Esophagus muscularis mucosa (tissue), 4 donors: ENCODE measurements around the gene TLE4. TPM values are rescaled to one million over a fixed set of nuclear protein-coding genes. Genes with fewer than 3 reads are reported as not detected.
A peak's percentile ranks its signal among the peaks of the same experiment; 100 is the strongest.

Experiments
- DNase-seq: peaks from one replicate; pipeline ENCODE4 v3.0.0-alpha.2; 2017; ENCODE audit errors: extremely low spot score
- H3K27ac ChIP-seq, 4 donors: fragments of 200-600 bp; sonication (generic); replicated peaks in 1 of 4; 1 replicate in 3 of 4; 2 replicates in 1 of 4; pipeline ENCODE4 v1.5.1; 2016 to 2019; ENCODE audit warnings: mild to moderate bottlenecking in 1 of 4
- H3K27me3 ChIP-seq, 4 donors: fragments of 200-600 bp; sonication (generic); one replicate each; pipeline versions ENCODE4 v1.5.1 to v1.6.0; 2016 to 2019
- H3K36me3 ChIP-seq, 4 donors: fragments of 200-600 bp; sonication (generic); one replicate each; pipeline ENCODE4 v1.5.1; 2016 to 2019
- H3K4me1 ChIP-seq, 4 donors: fragments of 200-600 bp; sonication (generic); one replicate each; pipeline ENCODE4 v1.5.1; 2016 to 2019
- H3K4me3 ChIP-seq, 4 donors: fragments of 200-600 bp; sonication (generic); 1 replicate in 2 of 4; 2 replicates in 2 of 4; pipeline ENCODE4 v1.5.1; 2016 to 2019; ENCODE audit warnings: mild to moderate bottlenecking in 4 of 4, moderate library complexity in 1 of 4
- H3K9me3 ChIP-seq, 4 donors: fragments of 200-600 bp; sonication (generic); 1 replicate in 3 of 4; 2 replicates in 1 of 4; pipeline ENCODE4 v1.5.1; 2016 to 2019
- EP300 ChIP-seq: sonication (generic); formaldehyde crosslinking; IDR thresholded peaks from one replicate; pipeline ENCODE4 v1.6.1; 2017; ENCODE audit warnings: antibody characterized with exemption
- POLR2A ChIP-seq: fragments of 450-650 bp; IDR thresholded peaks from one replicate; pipeline ENCODE4 v1.6.1; 2017; ENCODE audit warnings: antibody characterized with exemption, moderate library complexity, mild to moderate bottlenecking, low read depth
- POLR2AphosphoS5 ChIP-seq, 2 donors: sonication (generic); formaldehyde crosslinking; IDR thresholded peaks; one replicate each; pipeline ENCODE4 v1.6.1; 2017; ENCODE audit warnings: antibody characterized with exemption in 2 of 2
- WGBS: methylation state at CpG from one replicate; pipeline ENCODE4 v1.1.5; 2018; 5-methylcytosine and 5-hydroxymethylcytosine counted together
- intact Hi-C: fragments of 100-400 bp; cut with DNase I; formaldehyde crosslinking; loops from one replicate; pipeline ENCODE4 v1.15.1; 2023
- total RNA-seq, 4 donors: library from RNA; depleted of rRNA; stranded (reverse); fragments of >200 nt; gene quantifications; one replicate each; pipeline versions ENCODE4 v1.1.0 to v1.2.1, GENCODE V29; 2016
- TF ChIP-seq, protein P1 (sequence below), 3 experiments: fragments of 200-600 bp in 2 of 3; fragments of 450-650 bp in 1 of 3; sonication (generic) in 2 of 3; IDR thresholded peaks; one replicate each; pipeline ENCODE4 v1.5.1; 2017 to 2019; ENCODE audit warnings: antibody characterized with exemption in 3 of 3, mild to moderate bottlenecking in 2 of 3, moderate library complexity in 1 of 3

The TLE4 gene
- total RNA-seq, 4 donors from 2014 or later: 30.0 to 36.1 (median 34.3) TPM

DNA sequence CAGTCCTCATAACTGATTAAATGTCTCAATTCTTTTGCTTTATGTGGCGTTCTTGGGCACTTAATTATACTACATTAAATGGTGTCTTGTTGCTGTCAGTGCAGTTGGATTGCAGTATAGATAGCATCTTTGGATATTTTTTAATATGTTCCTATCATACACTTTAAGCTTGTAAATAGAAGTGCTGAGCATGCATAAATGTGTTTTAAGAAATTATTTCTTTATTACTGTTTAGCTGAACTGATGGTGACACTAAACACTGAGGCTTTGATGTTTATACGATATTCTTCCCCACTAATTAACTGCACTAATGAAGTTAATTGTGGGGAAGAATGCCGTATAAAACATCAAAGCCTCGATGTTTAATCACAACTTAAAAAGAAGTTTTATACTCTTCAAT is 116.6 kb downstream of the TLE4 start:
- DNase-seq: no peak
- intact Hi-C loops: no loop called here

DNA sequence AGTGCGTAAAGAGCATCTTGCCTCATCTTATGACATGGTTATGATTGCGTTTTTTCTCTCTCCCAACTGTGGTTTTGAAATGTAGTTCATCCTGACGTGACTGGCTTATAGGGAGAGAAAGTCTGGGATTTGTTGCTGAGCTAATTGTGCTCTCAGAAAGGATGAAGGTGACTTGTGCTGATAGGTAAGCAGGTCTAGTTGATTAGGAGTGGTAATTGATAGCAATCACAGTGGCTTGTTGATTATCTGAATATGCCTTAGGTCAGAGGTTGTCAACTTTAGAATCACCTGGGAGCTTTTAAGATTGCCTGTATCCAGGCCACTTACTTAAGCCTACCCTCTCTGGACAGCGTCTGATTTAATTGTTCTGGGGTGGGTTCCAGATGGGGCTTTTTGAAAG is 117.8 kb downstream of the TLE4 start:
- no peaks in the 10 kb centered on the region for H3K36me3 ChIP-seq
- H3K27ac ChIP-seq: no peak overlapping the region
- H3K4me3 ChIP-seq: no peak overlapping the region
- peak; percentile 0 for DNase-seq
- TF ChIP-seq POLR2AphosphoS5 (IDR thresholded peaks at IDR 0.05): no peak
- TF ChIP-seq, protein P1, sequence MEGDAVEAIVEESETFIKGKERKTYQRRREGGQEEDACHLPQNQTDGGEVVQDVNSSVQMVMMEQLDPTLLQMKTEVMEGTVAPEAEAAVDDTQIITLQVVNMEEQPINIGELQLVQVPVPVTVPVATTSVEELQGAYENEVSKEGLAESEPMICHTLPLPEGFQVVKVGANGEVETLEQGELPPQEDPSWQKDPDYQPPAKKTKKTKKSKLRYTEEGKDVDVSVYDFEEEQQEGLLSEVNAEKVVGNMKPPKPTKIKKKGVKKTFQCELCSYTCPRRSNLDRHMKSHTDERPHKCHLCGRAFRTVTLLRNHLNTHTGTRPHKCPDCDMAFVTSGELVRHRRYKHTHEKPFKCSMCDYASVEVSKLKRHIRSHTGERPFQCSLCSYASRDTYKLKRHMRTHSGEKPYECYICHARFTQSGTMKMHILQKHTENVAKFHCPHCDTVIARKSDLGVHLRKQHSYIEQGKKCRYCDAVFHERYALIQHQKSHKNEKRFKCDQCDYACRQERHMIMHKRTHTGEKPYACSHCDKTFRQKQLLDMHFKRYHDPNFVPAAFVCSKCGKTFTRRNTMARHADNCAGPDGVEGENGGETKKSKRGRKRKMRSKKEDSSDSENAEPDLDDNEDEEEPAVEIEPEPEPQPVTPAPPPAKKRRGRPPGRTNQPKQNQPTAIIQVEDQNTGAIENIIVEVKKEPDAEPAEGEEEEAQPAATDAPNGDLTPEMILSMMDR (IDR thresholded peaks at IDR 0.05): no peak
- TF ChIP-seq EP300: no peak
- no peak for TF ChIP-seq POLR2A
- peaks cover 3 to 22% (median 19%) of the 10 kb centered on the region in 4 donors for H3K4me1 ChIP-seq
- H3K27me3 ChIP-seq: no peaks in the 10 kb centered on the region
- intact Hi-C loops: no loop called here
- no peaks in the 10 kb centered on the region for H3K9me3 ChIP-seq
- WGBS: 86% methylated on average over 4 of the region's 4 CpGs

More for the DNA sequence above, 116.6 kb downstream of the TLE4 start:
- no peaks in the 10 kb centered on the region for H3K27me3 ChIP-seq
- H3K4me3 ChIP-seq: no peak overlapping the region
- no peak overlapping the region for H3K27ac ChIP-seq
- TF ChIP-seq EP300: no peak
- TF ChIP-seq, protein P1 (IDR thresholded peaks at IDR 0.05): no peak
- no peak for TF ChIP-seq POLR2AphosphoS5 (IDR thresholded peaks at IDR 0.05)
- TF ChIP-seq POLR2A: no peak
- WGBS: 71% methylated on average over 4 of the region's 4 CpGs
- H3K36me3 ChIP-seq: no peaks in the 10 kb centered on the region
- peaks cover 3 to 24% (median 21%) of the 10 kb centered on the region in 4 donors for H3K4me1 ChIP-seq
- H3K9me3 ChIP-seq: no peaks in the 10 kb centered on the region

DNA sequence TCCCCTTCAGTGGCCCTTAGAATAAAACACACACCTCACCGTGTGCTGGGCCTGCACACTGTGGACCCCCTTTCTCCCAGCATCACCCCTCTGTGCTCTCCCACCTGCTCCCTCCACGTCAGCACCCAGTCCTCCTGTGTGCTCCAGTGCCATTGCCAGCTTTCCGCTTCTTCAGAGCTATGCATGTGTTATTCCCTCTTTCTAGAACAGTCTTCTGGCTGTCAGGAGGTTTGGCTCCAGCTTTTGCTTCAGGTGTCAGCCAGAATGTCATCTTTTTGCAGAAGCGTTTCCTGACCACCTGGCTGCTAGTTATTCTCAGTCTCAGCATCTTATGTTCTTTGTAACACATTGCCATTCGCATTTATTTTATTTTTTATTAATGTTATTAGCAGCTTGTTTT is 119.7 kb downstream of the TLE4 start:
- WGBS: 94% methylated on average over 5 of the region's 5 CpGs
- TF ChIP-seq, protein P1 (IDR thresholded peaks at IDR 0.05): no peak
- no peak for TF ChIP-seq EP300
- no peak for TF ChIP-seq POLR2AphosphoS5 (IDR thresholded peaks at IDR 0.05)
- TF ChIP-seq POLR2A: no peak
- Histone ChIP-seq H3K27ac (no peak overlapping the region), H3K27me3 (no peaks in the 10 kb centered on the region), H3K9me3 (no peaks in the 10 kb centered on the region), H3K4me3 (no peak overlapping the region), H3K36me3 (no peaks in the 10 kb centered on the region), H3K4me1 (peaks cover 1 to 7% (median 4%) of the 10 kb centered on the region in 4 donors)
- intact Hi-C loops: no loop called here
- DNase-seq: peak; percentile 68

DNA sequence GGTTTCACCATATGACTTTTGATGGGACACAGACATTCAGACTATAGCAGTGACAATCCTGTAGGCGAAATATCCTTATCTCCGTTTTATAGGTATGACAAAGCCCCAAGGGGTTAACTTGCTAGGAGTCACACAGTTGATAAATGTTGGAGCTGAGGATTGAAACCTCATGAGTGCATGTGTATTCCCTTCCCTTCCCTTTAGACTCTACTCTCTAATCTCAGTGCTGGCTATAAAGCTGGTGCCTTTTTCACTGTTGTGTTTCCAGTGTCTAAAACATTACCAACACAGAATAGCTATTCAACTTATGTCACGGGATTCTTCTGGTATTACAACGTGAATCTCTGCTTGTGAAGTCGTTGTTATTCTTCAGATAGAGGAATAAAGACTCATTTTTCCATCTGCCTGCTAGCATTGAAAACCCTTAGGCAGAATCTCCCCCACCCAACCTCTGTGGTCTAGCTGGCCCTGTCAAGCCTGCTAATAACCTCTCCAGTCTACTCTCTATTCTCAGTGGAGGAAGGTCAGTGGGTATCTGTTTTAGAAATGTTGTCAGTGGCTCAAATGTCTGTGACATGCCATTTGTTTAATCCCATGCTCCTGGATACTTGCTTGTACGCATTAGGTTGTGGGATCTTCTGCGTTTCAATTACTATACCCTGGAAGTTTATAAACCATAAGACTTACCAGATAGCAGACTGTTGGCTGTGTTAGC is 121.2 kb downstream of the TLE4 start:
- intact Hi-C loops: no loop called here
- no peaks in the 10 kb centered on the region for H3K9me3 ChIP-seq
- TF ChIP-seq, protein P1 (IDR thresholded peaks at IDR 0.05): no peak

DNA sequence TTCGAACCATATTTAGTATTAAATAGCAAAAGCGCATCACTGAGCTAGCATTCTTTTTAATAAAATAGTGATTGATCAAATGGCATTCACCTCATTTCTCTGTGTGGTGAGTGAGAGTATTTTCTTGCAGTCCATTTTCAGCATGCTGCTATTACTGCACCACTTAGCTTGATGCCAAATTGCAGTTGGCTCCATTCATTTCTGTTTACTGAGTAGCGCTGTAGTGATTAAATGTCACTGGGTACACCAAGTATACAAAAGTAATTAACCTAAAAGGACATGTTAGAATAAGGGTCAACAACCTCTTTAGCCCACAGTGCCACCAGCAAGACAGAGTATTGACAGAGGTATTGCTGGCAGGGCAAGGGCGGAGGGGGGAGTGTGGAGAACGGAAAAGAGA is 122.0 kb downstream of the TLE4 start:
- no peaks in the 10 kb centered on the region for H3K27me3 ChIP-seq
- H3K36me3 ChIP-seq: no peaks in the 10 kb centered on the region
- DNase-seq: no peak
- no peaks in the 10 kb centered on the region for H3K9me3 ChIP-seq
- TF ChIP-seq POLR2AphosphoS5 (IDR thresholded peaks at IDR 0.05) (no peak), POLR2A (no peak), EP300 (no peak)
- TF ChIP-seq, protein P1 (IDR thresholded peaks at IDR 0.05): no peak
- no peak overlapping the region for H3K27ac ChIP-seq
- intact Hi-C loops: no loop called here
- no peak overlapping the region for H3K4me3 ChIP-seq
- 98% methylated on average over 5 of the region's 5 CpGs for WGBS
- H3K4me1 ChIP-seq: no peaks in the 10 kb centered on the region

More for the DNA sequence above, 121.2 kb downstream of the TLE4 start:
- H3K4me1 ChIP-seq: no peaks in the 10 kb centered on the region
- no peak overlapping the region for H3K4me3 ChIP-seq
- DNase-seq: peak; percentile 26
- H3K27ac ChIP-seq: no peak overlapping the region
- no peaks in the 10 kb centered on the region for H3K36me3 ChIP-seq
- WGBS: 71% methylated on average over 7 of the region's 7 CpGs
- H3K27me3 ChIP-seq: no peaks in the 10 kb centered on the region
